ENCODE results near the gene TMEM201.
"Not testable (repeated sequence)": the region's sequence is repeated elsewhere in the genome, so short reads cannot be mapped to it uniquely, and the experiment has no call there.

Gene TMEM201, protein sequence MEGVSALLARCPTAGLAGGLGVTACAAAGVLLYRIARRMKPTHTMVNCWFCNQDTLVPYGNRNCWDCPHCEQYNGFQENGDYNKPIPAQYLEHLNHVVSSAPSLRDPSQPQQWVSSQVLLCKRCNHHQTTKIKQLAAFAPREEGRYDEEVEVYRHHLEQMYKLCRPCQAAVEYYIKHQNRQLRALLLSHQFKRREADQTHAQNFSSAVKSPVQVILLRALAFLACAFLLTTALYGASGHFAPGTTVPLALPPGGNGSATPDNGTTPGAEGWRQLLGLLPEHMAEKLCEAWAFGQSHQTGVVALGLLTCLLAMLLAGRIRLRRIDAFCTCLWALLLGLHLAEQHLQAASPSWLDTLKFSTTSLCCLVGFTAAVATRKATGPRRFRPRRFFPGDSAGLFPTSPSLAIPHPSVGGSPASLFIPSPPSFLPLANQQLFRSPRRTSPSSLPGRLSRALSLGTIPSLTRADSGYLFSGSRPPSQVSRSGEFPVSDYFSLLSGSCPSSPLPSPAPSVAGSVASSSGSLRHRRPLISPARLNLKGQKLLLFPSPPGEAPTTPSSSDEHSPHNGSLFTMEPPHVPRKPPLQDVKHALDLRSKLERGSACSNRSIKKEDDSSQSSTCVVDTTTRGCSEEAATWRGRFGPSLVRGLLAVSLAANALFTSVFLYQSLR

DNA sequence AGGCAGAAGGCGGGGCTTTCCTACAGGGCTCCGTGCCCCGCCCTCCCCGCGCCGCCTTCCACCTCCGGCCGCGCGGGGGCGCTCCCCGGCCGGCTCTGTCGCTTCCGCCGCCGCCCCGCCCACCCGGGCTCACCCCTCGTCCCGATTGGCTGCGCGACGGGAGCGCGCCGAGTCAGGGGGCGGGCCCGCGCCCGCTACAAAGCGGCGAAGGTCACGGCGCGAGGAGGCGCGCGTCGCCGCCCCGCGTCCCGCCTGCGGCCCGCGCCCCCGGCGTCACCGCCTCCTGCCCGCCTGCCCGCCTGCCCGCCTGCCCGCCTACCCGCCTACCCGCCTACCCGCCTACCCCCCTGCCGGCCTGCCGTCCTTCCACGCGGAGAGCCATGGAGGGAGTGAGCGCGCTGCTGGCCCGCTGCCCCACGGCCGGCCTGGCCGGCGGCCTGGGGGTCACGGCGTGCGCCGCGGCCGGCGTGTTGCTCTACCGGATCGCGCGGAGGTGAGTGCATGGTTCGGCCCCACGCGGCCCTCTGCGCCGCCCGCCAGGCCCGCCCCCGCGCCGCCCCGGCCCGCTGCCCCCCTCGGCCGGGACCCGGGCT lies at the start of gene TMEM201:
TSS of gene TMEM201 (plus strand) at position 361 of the 593 bp plus-strand sequence. CDS start at position 381, 20 bp downstream.
- DNase-seq = peak; percentile 97

DNA sequence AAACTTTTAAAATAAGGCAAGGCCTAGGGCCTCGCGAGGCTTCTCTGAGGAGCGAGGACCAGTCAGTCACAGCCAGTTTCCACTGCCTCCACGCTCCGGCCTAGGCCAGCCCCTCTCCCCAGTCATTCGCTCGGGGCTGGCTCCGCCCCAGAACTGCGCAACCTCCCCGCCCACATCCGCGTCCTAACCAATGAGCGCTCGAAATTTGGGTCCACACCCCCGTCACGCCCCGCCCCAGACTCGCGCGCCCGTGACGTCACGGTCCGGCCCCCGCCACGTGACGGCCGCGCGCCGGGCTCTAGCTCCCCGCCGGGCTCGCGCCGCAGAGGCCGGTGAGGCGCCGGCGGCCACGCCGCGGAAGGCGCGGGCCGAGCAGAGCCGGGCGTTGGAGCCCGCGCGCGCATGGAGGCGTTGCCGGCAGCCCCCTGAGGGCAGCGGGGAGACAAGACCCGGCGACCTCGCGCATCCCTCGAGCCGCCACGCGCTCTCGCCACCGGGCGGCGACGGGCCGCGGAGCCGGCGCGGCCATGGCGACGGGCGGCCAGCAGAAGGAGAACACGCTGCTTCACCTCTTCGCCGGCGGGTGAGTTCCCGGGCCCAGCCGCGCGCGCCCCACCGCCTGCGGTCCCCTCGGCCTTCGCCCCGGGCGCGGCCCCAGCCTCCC lies 49.4 kb upstream of the TMEM201 start, which contains the start of gene SLC25A33:
TSS of gene SLC25A33 (plus strand) at position 301 of the 664 bp plus-strand sequence. CDS start at position 528, 227 bp downstream.
- peak; percentile 99 for DNase-seq

GRCh38 chr1:9539829-9540550 lies 48.7 kb upstream of the TMEM201 start:
- peak; percentile 63 for DNase-seq

DNA sequence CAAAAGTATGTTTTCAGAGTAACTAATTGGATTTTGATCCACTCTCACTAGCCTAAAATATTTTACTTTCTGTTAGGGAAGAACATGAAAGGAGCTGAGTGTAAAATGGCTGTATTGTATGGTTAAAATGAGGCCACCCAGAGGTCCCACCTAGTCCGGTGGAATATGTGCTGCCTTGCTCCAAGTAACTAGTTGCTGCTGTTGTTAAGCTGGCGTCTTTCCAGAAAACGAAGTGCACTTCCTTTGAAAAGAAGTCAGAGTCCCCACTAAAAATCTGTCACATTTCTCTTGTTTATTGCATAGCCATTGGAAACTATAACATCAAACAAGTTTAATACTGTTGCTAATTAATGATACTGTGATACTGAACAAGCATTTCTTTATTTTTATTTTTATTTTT lies 46.3 kb upstream of the TMEM201 start:
- DNase-seq = peak; percentile 21

DNA sequence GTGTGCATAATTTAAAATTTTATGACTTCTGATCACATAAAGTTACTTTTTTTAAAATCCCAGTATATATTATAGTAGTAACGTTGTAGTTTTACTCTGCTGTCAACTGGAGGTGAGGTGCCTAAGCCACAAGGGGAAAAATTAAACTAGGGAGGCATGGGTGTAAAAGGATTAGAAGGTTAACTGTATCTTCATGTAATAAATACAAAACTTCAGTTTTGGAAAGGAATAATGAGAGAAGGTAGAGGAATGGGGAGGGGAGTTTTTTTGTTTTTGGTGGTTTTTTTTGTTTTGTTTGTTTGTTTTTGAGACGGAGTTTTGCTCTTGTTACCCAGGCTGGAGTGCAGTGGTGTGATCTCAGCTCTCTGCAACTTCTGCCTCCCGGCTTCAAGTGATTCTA lies 43.8 kb upstream of the TMEM201 start:
- no peak for DNase-seq

DNA sequence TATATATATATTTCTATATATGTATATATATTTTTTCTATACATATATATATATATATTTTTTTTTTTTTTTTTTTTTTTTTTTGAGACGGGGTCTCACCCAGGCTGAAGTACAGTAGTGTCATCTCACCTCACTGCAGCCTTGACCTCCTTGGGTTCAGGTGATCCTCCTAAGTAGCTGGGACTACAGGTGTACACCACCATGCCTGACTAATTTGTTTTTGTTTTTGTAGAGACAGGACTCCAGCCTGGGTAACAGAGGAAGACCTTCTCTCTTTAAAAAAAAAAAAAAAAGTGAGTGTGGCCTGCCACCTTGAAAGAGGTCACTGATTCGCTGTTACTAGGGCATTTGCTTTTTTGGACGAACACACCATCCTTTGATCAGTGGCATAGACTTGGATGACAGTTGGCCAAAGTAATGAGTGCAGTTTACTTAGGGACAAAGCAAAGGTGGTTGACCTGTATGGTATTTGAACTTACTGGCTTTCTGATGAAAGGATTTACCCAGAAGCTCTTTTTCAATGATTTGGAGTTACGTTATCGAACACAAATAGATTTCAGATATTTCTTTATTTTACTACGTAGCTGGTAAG lies 38.7 kb upstream of the TMEM201 start:
- no peak for DNase-seq

- no peak for DNase-seq
Measured at GRCh38 chr1:9551984-9552383, 36.7 kb upstream of the TMEM201 start.

DNA sequence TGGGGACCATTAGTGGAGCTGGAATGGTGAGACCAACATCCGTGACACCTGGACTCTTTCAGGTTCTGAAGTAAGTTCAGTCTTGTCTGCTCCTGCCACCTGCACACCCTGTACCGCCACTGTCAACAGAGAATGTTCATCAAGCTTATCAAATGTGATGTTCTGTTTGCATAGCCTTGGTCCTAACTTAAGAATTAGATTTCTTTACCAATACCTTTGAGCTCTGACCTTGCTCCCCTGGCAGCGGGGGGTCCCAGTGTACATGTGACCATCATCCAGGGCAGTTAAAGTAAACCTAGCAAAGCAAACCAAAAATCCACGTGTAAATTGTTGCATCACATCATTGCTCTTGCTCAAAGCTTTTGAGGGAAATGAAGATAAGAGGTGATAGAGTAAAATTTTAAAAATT lies 35.0 kb upstream of the TMEM201 start:
- no peak for DNase-seq

DNA sequence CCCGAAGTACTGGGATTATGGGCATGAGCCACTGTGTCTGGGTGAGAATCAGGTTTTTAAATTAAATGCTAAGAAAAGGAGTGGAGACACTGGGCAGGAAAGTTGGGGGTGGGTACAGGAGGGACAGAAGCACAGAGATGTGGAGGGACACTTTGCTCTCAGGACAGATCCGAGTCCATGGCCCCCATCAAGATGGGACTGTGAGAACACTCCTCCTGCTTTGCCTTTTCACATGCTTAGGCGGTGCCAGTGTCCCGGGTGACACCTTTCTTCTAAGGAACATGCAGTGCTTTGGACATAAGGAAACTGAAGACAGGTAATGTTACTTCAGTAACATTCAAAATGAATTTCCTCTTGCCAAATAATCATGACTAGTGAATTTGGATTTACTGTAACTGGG lies 32.8 kb upstream of the TMEM201 start:
- no peak for DNase-seq

DNA sequence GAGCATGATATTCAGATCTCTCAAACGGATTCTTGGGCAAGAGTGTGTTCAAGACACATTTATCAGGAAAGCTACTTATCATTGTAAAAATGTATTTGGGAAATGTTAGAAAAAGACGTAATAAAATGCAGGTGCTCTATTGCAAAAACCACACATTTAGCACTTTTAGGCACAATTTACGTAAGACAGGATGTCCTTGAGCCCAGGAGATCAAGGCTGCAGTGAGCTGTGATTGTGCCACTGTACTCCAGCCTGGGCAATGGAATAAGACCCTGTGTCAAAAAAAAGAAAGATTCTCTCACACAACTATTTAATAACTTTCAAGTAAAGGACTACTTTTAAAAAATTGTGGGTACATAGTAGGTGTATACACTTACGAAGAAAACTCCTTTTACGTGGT lies 31.1 kb upstream of the TMEM201 start:
- DNase-seq = no peak

DNA sequence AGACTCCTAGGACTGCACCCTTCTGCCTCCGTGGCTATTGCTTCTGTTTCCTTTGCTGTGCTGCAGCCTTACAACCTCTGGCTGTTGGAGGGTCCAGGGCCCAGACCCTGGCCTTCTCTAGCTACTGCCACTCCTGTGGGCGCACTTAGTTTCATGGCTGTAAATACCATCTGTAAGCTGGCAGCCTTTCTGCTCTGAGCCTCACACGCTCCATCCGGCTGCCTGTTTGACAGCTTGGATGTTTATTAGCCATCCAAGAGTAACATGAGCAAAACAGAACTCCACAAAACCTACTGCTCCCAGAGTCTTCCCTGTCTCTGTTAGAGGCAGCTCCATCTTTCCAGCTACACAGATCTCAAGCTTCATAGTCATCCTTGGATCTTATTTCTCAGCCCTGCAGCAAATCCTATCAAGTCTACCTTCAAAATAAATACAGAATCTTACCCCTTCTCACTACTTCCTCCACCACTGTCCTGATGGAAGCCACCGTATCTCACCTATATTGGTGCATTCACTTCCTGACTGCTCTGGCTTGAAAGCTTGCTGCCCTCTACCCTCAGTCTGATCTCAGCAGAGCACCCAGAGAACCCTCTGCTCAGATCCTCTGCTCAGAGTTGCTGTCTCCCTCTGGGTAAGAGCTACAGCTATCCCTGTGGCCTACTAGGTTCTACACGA lies 30.3 kb upstream of the TMEM201 start:
- no peak for DNase-seq

DNA sequence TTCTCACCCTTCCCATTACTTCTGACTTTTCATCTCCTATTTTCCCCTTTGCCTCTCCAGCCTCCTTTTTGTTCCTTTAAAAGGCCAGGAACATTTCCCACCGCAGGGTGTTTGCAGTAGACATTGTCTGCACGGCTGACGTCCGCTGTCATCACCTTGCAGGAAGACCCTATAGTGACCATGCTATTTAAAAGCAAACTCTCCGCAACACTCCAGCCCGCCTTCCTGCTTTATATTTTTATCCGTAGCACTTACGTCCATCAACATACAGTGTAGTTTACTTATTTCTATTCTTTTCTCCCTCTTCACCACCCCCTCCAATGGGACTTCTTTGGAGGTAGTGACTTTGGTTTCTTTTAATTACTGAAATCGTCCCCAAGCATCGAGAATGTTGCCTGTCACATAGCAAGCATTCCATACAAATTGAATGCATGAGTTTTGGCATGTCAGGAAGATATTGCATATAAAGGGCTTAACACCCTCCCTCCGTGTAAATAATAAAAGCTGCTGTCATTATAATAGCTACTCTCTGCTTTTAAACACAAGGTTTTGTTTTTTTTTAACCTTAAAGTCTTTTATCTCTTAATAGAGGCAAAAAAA lies 29.7 kb upstream of the TMEM201 start:
- DNase-seq = no peak

- DNase-seq = no peak
Measured at GRCh38 chr1:9559673-9560072, 29.0 kb upstream of the TMEM201 start.

GRCh38 chr1:9560090-9560489 lies 28.6 kb upstream of the TMEM201 start:
- not testable (repeated sequence) for DNase-seq

DNA sequence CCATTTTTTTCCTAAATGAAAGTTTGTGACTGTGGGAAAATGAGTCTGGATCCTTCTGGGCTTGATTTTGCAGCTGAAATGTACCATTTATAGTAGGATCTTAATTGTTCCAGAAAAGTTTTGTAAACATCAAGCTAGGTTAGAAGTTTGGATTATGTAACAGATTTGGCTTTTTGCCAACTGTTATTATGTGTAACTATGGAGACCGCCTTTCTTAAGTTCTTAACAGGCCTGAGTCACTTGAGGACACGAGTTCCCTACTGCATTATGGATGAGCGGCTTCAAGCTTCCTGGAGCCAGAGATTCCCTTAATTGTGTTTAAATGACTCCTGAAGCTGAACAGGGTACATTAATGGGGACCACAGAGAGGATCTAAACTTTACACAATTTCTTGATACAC lies 27.3 kb upstream of the TMEM201 start:
- DNase-seq = peak; percentile 81

GRCh38 chr1:9569267-9569666 lies 19.4 kb upstream of the TMEM201 start:
- DNase-seq = no peak

DNA sequence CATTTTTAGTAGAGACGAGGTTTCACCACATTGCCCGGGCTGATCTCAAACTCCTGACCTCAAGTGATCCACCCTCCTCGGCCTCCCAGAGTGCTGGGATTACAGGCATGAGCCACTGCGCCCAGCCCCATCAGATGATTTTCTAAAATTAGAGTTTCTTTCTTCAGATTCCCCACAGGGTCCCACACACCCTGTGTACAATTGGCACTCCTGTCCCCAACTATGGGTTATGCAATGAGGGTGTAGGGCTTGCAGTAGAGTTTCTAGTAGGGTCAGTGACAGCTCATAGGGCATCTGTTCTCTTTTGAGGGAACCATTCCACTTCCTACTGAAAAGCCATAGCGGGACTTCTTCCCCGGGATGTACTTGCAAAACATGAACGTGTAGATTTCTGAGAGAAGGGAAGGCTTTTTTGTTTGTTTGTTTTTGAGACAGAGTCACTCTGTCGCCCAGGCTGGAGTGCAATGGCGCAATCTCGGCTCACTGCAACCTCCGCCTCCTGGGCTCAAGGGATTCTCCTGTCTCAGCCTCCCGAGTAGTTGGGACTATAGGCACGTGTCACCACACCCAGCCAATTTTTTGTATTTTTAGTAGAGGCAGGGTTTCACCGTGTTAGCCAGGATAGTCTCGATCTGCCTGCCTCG lies 17.7 kb upstream of the TMEM201 start:
- peak; percentile 36 for DNase-seq

GRCh38 chr1:9573723-9574122 lies 15.0 kb upstream of the TMEM201 start:
- DNase-seq = peak; percentile 34

- no peak for DNase-seq
Measured at GRCh38 chr1:9575486-9575885, 13.2 kb upstream of the TMEM201 start.

- DNase-seq = no peak
Measured at GRCh38 chr1:9576903-9577302, 11.8 kb upstream of the TMEM201 start.

GRCh38 chr1:9577423-9577822 lies 11.3 kb upstream of the TMEM201 start:
- DNase-seq = no peak

All from suppressor macrophage treated with lipopolysaccharide for 4 hours (primary cell).